ENCODE results near the gene MVB12B.
"Not testable (repeated sequence)": the region's sequence is repeated elsewhere in the genome, so short reads cannot be mapped to it uniquely, and the experiment has no call there.

MVB12B gene

GRCh38 chr9:126326228-126327005, at the start of gene MVB12B:
TSS of gene MVB12B (plus strand) at chr9:126326829. CDS start at chr9:126326930, 101 bp downstream.
- DNase-seq (ENCODE audit: low spot score), result peak; percentile 44

- DNase-seq (ENCODE audit: low spot score), result no peak
Measured at GRCh38 chr9:126283799-126284465, 42.7 kb upstream of the MVB12B start.

GRCh38 chr9:126285652-126286051, 41.0 kb upstream of the MVB12B start:
- not testable (repeated sequence) for DNase-seq (ENCODE audit: low spot score)

- DNase-seq (ENCODE audit: low spot score), result no peak
Measured at GRCh38 chr9:126287166-126287866, 39.3 kb upstream of the MVB12B start.

- no peak for DNase-seq (ENCODE audit: low spot score)
Measured at GRCh38 chr9:126290871-126291270, 35.8 kb upstream of the MVB12B start.

GRCh38 chr9:126291925-126292324, 34.7 kb upstream of the MVB12B start:
- no peak for DNase-seq (ENCODE audit: low spot score)

- DNase-seq (ENCODE audit: low spot score), result no peak
Measured at GRCh38 chr9:126292736-126293521, 33.7 kb upstream of the MVB12B start.

- no peak for DNase-seq (ENCODE audit: low spot score)
Measured at GRCh38 chr9:126293522-126293889, 33.1 kb upstream of the MVB12B start.

GRCh38 chr9:126294331-126295081, 32.1 kb upstream of the MVB12B start:
- DNase-seq (ENCODE audit: low spot score), result no peak

- no peak for DNase-seq (ENCODE audit: low spot score)
Measured at GRCh38 chr9:126295082-126295477, 31.5 kb upstream of the MVB12B start.

GRCh38 chr9:126295516-126295915, 31.1 kb upstream of the MVB12B start:
- DNase-seq (ENCODE audit: low spot score), result no peak

- DNase-seq (ENCODE audit: low spot score), result no peak
Measured at GRCh38 chr9:126295936-126296600, 30.6 kb upstream of the MVB12B start.

- DNase-seq (ENCODE audit: low spot score), result no peak
Measured at GRCh38 chr9:126296687-126297086, 29.9 kb upstream of the MVB12B start.

- DNase-seq (ENCODE audit: low spot score), result no peak
Measured at GRCh38 chr9:126297661-126298060, 29.0 kb upstream of the MVB12B start.

GRCh38 chr9:126298063-126298801, 28.4 kb upstream of the MVB12B start:
- DNase-seq (ENCODE audit: low spot score), result no peak

GRCh38 chr9:126299706-126300276, 26.8 kb upstream of the MVB12B start:
- no peak for DNase-seq (ENCODE audit: low spot score)

- no peak for DNase-seq (ENCODE audit: low spot score)
Measured at GRCh38 chr9:126301196-126301595, 25.4 kb upstream of the MVB12B start.

- DNase-seq (ENCODE audit: low spot score), result peak; percentile 48
Measured at GRCh38 chr9:126301985-126302603, 24.5 kb upstream of the MVB12B start.

- no peak for DNase-seq (ENCODE audit: low spot score)
Measured at GRCh38 chr9:126302730-126303129, 23.9 kb upstream of the MVB12B start.
